Umbilical cord (tissue), 2 donors: ENCODE results near the gene XPNPEP1. TPM values are rescaled to one million over a fixed set of nuclear protein-coding genes. Genes with fewer than 3 reads are reported as not detected.
A peak's percentile ranks its signal among the peaks of the same experiment; 100 is the strongest.

Experiments
- DNase-seq: peaks from one replicate; pipeline ENCODE4 v3.0.0-alpha.2; 2015; ENCODE audit warnings: low spot score
- total RNA-seq: library from RNA; depleted of rRNA; stranded (reverse); fragments of >200 nt; gene quantifications from one replicate; pipeline ENCODE4 v1.2.3, GENCODE V29; 2014; ENCODE audit warnings: low replicate concordance; ENCODE audit not compliant: insufficient read depth

XPNPEP1 gene
- total RNA-seq, 1 donor from 2014 or later: 66.0 TPM

DNA sequence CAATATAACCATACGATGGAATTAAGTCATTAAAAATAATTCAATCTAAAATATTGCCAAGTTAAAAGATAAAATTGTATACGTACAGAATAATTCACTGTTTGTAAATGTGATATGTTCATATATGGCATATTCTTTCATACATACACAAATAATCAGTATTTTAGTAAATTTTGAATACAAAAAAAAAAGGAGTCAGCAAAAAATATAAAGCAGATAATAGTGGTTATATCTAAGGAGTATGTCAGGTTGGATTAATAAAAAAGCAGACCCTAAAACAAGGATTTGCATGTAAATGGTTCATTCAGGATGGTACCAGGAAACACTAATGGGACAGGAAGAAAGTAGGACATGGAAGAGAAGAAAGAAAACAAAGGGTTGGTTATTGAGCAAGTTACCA is 59.5 kb downstream of the XPNPEP1 start:
- no peak for DNase-seq

DNA sequence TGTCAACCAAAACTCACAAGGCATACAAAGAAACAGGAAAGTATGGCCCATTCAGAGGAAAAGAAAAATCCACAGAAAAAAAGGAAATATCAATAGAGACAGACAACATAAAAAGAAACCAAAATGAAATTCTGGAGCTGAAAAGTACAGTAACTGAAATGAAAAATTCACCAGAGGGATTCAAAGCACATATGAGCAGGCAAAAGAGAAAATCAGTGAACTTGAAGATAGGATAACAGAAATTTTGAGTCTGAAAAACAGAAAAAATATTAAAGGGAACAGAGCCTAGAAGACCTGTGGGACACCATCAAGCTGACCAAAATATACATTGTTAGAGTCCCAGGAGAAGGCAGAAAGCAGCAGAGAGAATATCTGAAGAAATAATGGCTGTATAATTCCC is 60.6 kb downstream of the XPNPEP1 start:
- no peak for DNase-seq

DNA sequence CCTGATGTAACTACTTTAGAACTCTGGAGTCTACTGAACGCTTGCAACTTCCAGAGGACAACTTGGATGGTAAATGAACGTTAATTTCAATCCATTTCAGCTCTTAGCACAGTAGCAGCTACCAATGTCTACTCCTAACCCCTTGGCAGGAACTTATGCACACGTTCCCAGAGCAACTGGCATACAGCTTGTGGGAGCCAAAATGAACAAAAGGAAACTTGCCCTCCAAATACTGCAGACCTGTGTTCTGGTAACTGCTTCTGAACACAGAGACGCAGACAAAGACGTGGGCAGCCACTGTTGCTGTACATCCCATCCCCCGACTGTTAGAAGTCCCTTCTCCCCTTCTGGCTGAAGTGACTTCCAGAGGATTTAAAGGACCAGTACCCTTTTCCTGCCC is 61.3 kb downstream of the XPNPEP1 start:
- DNase-seq: no peak

DNA sequence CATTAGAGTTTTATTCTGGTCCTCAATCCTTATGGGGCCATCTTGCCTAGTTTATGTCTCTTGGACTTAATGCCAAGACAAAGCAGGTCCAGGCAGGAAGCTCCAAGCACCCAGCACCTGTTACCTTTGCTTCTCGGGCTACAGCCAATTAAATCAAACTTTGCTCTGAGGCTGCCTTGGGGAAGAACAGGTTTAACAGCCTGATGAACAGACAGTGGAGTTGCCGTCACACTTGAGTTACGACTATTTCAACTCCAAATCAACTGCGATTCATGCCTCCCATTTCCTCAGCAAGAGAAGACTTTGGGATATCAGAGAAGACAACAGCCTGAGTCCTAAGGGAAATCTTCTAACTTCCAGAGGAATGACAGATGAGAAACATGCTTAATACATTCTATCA is 62.2 kb downstream of the XPNPEP1 start:
- peak; percentile 20 for DNase-seq

DNA sequence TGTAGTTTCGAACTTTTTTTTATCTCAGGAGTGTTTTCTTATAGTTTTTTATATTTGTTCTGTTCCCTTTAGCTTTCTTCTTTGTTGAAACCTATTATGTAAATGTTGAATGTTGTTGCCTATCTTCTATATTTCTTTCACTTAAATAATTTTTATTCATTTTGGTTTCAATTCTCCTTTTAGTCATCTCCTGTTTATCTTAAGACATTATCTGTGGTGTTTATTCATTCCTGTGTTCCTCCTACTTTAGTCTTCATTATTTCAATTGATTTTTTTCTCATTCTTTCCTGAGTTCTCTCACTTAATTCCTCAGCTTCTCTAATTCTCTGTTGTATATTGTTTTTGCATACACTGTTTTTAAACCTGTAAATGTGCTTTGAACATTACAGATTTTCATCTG is 64.1 kb downstream of the XPNPEP1 start:
- no peak for DNase-seq

DNA sequence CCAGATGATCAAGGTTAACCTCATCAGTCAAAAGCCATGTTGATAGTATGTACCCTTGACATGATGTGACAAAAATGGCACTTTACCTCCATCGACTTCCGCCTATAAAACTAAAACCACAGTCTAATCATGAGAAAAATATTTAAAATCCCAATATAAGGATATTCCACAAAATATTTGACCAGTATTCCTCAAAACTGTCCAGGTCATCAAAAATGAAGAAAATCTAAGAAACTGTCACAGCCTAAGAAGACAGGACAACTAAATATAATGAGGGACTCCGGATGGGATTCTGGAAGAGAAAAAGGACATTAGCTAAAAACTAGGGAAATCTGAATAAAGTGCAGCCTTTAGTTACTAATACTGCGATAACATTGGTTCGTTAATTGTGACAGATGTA is 67.6 kb downstream of the XPNPEP1 start:
- no peak for DNase-seq

DNA sequence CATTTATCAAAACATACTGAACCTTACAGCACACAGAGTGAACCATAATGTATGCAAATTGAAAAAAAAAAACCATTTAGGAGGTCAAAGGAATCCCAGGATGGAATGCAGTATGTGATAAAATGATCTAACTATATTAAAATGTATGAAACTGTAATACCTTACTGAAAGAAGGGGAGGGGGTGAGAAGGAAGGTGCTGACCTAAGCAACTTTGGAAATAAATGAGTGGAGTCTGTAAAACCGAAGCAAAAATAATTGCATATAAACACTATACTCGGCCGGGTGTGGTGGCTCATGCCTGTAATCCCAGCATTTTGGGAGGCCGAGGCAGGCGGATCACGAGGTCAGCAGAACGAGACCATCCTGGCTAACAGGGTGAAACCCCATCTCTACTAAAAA is 69.4 kb downstream of the XPNPEP1 start:
- no peak for DNase-seq

DNA sequence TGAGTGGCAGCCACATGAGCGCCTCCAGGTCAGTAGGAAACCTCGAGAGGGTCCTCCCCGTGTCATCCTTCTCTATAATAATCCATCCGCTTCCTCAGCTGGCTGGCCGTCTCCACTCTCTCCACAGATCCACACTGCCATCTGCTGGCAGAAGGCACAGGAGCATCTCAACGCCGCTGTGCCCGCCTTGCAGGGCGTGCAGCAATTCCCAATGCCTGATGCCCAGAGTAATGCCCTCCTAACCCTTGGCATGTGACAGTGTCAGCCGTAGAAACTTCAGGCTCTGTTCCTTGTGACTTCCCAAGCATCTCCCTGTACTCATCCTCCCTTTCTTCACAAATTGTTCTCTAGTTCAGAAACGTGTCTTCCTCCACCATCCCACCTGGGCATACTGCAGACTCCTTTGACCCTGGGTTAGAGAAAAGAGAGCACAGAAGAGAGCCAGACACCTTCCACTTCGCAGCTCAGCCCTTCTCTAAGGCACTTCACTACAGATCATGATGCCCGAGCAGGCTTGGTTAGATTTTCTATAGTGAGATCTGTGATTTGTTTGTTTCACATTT is 70.8 kb downstream of the XPNPEP1 start:
- peak; percentile 70 for DNase-seq

DNA sequence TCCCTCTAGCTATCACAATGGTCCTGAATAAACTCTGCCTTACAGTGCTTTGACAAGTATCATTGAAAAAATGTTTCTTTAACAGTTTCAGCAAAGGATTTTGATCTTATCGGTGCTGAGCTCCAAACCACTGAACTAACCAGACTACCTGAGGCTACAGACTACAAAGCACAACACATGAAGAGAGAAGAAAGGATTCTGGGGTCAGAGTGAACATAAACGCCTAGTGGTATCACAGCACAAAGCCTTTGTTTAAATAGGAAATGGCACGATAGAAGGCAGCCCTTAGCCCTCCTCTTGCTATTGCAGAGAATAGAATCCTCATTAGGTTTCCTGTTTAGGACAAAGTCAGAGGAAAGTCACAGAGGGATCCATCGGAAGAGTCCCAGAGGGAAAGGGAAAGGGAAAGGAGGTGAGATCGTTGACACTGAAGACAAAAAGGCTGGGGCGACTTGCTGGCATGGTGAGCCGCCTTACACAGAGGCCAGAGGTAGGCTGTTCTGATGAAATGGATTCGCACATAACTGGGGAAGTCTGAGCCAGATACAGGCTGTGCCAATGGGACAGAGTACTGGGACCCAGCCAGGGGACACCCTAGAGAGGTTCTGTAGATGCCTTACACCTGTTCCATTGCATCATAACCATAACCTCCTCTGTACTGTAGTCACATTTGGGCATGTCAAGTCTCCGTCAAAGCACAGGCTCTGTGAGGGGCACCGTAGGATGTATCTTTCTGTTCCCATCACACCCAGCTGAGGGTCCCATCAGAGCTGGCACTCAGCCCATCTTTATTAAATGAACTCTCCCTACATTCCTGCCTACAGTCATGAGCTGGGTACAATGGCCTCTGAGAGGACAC is 71.5 kb downstream of the XPNPEP1 start:
- DNase-seq: no peak

DNA sequence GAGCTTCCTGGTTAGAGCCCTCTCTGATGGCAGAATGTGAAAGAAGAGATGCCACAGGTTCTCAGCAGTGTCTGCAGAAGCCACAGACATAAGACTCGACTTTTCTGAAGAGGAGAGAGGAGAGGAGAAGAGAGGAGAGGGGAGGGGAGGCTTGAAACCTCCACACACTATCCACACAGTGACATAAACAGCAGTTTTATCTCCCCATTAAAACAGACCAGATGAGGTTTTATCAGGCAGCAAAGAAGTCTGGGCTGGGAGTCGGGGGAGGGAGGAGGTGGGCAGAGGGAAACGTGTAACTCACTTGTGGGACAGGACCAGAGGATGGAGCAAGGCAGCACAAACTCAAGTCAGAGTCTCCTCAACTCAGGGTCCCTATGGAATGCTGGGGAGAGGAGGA is 76.5 kb downstream of the XPNPEP1 start:
- peak; percentile 60 for DNase-seq

DNA sequence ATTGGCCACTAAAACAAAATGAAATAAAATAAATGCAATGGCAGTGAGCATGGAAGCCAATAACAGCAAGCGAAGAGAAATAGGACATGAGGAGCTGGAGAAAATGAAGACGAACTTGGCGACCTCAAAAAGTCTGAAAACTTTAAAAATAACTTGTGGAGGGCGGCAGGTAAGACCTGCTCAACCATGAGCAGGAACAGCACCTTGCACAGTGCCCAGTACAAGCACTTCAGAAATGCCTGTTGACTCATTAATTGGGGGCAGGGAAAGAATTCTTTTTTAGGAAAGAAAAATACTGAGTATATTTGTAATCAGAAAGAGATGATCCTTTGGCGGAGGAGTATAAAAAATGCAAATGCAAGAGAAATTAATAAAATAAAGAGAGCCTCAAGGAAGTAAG is 78.0 kb downstream of the XPNPEP1 start:
- DNase-seq: no peak

DNA sequence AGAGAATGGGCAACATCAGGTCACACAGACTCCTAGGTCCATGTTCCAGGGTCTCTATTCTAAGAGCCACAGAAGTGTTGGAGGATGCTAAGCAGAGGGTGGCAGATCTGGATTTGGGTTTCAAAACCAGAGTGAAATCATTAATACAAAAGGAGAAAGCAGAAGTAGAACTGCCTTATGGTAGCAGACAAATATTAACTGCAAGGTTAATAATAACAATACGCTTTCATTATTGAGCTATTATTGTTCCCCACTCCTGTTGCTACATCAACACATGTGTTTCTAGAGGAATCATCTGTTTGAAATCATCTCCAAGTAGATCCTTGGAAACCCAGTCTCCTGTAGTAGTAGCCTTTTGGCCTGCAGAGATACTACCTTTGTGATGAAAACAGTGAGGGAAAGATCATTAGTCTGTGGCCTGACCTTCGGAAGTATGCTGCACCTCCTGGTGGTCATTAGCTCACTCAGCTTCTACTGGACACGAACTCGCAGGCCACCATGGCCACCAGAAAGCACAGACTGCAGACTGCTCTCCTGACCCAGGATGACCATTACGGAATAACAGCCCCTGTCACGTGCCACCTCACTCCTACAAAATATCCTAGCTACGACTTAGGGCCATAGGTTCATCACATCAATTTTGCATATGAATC is 84.6 kb downstream of the XPNPEP1 start:
- DNase-seq: no peak

DNA sequence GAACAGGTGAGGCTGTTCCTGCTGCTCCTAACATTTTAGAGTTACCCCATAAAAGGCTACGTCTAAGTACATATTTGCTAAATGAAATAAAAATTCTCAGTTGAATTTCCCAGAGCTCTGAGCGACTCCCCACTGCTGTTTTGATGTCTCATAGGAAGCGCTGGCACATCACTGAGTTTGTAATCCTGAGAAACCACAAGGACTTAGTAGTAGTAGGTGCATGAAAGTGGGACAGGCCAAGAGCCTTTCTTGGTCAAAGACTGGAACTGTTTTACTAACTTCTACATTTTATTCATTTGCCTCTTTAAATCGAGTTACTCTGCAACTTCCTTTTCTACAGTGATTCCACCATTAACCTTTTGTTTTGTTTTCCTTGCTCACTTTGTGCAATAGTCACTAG is 85.9 kb downstream of the XPNPEP1 start:
- DNase-seq: peak; percentile 56

DNA sequence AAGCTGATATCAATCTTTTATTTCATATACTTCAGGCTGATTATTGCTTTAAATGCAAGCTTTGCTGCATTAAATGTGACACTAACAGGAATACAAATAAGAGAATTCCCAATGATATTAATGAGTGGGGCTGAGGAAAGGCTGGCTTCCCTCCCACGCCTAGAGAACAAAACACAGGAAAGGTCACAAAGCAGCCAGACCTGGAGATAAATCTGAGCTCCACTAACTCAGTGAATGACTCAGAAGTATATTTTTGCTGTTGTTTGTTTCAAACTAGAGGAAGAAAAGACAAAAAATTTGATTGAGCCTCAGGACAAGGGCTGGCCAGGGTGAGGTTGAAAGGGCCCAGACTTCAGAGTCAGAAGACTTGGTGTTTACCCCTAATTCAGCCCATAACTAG is 88.1 kb downstream of the XPNPEP1 start:
- no peak for DNase-seq

DNA sequence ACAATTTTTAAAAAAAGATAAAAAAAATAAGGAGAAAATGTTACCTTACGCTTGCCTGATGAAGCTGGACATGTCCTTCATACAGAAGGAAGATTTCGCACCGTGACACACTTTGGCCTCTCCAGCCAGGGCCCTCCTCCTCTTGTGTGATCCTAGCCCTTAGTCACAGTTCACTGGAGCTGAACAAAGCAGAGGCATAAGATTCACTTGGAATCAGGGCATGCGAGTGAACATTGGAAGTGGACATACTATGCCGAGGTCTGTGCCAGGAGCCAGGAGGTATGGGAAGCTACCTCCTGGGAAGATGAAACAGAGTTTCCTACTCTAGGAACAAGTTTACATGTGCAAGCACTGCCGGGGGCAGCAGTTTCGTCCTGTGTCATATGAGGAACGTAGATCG is 91.5 kb downstream of the XPNPEP1 start:
- no peak for DNase-seq

DNA sequence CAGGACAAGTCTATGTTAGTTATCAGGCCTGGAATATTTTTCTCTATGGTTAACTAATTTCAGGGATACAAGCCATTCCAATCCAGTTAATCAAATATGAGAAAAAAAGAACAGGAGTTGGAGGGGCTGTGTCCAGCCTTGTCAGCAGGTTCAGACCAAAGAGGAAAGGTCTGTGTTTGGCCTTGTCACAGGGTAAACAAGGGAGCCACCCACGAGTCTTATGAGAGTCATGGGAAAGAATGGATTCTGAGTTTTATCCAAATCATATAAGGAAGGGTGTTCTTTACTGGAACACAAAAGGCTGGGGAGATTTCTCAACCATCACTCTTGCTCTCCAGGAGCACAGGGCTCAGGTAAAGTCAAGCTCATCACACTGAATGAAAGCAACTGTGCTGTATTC is 99.1 kb downstream of the XPNPEP1 start:
- DNase-seq: no peak

DNA sequence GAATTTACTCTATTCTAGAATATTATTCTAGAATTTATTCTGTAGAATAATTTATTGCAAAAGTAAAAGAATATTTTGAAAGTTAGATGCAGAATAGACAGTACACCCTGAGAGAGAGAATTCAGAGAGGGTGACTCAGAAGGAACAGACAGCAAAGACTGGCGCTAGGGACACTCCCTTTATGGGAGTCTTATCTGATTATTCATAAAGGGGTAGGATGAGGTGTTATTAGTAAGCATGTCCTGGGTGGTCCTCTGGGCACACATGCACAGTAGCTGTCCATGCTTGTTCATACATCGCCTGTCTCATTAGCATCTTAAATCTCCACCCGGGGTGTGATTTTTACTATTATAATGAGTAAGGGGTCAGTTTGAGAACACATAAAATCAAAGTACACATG is 100.1 kb downstream of the XPNPEP1 start:
- DNase-seq: no peak

DNA sequence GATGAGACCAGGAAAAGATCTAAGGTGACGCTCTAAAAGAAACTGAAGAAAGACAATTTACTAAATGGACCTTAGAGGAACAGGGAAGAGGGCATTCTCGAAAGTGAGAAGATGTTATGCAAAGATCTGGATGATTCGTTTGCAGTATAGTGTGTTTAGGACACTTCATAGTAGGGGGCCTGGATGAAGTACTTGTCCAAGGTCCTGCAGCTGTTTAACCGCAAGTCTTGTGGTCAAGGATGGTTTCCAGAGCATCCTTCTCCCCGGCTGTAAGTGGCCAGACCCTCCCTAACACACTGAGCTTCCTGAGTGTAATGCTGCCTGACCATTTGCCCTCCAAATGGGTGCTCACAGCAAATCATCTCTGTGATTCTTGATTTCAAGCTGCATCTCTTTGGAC is 101.6 kb downstream of the XPNPEP1 start:
- no peak for DNase-seq

DNA sequence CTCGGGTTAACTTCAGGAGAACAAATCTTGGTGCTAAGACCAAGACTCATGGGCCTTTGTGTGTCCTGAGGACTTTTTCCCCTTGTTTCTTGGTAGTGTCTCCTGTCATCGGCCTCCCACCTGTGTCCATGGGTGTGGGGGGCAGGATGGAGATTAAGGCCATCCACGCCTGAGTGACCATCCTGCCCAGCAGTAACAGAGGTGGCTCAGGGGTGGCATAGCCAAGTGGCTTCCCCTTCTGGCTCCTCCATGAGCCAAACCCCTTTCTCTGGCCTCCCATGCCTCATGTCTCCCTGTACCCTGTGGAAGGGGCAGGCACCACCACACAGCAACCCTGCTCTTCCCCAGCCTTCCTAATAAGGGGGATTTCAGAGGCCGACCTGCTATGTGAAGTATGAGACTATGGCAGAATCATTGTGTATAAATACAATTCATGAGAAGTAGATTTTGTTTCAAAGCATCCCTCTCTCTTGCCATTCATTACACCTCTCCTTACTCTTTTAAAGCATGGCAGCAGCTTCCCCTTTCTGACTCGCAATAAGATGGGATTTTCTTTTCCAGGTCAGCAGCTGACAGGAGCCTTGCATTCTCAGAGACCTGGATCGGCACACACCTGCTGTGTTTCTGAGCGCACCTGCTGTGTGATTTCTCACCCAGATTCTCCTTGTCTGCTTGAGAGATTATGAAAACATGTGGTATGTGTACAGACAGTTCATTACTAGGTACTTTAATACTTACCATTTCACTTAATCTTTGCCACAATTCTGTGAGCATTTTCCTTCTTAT is 102.5 kb downstream of the XPNPEP1 start:
- DNase-seq: no peak

DNA sequence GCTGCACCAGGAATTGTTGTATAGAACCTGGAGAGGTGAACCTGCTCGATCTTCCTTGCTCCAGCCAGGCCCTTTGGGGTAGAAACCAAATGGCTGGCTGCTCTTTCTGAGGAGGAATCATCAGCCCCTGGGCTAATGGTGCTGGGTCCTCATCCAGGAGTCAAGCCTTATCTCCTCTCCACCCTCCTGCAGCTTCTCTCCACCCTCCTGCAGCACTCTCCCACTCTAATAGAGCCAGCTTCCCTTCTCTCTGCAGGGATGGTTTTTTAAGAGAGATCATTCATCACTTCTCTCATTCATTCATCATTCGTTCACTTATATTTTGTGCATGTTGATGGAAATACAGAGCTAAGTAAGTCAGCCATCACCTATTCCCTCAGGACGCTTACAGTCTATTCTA is 103.5 kb downstream of the XPNPEP1 start:
- no peak for DNase-seq
